Measurements from ENCODE around the gene PLXNA1.

The PLXNA1 gene

DNA sequence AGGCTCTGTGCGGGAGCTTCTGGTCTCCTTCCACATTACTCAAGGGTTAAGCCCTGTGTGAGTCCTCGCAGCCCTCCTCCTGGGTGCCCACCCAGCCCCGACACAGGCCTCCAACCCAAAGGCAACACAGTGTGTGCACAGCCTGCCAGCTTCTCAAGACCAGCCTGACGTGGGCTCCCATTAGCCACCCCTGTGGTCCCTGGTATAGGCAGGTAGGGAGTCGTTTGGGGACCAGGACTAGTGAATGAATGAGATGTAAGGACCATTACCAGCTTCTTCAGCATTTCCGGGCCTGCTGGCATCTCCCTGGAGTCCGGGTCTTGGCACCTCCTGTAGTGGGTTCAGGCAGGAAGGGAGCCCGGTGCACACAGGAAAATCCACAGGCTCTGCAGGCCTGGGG lies 20.2 kb upstream of the PLXNA1 start:
- no peak for TF ChIP-seq CTCF (IDR thresholded peaks at IDR 0.05; ENCODE audit: borderline replicate concordance, insufficient read depth, low read depth, low read length)
- no peak overlapping the region for H3K4me3 ChIP-seq (ENCODE audit: low read depth, low read length)

DNA sequence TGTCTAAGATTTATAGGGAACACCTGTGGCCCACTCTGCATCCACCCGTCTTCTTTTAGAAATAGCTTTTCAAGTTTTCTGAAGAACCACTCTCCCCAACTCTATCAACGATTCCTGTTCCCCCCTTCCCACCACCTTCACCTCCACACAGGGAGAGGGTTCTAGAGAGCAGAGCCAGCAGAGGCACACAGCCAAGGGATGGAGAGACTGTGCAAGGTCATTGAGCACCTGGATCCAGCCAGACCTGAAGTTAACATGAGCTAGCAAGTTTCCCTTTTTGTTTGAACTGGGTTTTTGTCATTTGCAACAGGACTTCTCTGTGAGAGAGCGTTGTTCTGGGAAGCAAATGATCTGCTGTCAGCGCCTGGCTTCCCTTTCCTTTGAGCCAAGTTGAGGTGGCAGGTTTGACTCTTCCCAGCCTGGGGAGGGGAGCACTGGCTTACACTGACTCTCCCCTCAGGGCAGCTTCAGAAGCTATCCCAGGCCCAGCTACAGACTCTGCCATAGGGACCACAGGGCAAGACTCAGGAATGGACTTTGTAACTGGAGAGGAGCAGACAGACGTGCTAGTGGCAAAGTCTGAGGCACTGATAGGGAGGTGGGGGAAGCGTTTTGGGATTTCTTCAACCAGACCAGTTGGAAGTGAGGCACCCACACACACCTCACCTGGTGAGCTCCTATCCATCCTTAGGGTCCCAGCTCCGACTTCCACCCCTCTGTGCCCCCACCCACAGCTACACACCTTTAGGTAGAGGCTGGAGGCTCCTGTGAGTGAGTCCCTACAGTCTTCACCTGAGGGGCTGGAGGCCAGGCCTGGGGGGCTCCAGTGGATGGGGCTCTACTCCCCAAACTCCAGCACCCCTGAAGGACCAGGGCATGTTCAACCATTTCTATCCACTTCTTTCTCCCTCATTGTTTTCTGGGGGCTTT lies 19.4 kb upstream of the PLXNA1 start:
- TF ChIP-seq CTCF (IDR thresholded peaks at IDR 0.05; ENCODE audit: borderline replicate concordance, insufficient read depth, low read depth, low read length) = no peak
- no peak overlapping the region for H3K4me3 ChIP-seq (ENCODE audit: low read depth, low read length)

DNA sequence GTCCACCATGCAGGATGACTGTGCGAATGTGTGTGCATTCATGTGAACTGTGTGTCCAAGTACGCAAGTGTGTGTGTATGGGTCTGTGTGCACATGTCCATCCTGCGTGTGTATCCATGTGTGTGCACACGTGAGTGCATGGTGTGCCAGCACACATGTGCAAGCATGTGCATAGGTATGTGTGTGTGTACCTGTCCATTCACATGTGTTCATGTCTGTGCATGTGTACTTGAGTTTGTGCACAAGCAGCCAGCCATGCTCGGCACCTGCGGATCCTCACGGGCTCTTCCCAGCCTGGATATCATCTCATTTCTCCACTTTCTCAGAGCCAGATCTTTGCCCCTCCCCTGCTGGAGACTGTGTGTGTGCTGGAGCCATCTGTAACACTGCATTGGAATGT lies 18.7 kb upstream of the PLXNA1 start:
- TF ChIP-seq CTCF (IDR thresholded peaks at IDR 0.05; ENCODE audit: borderline replicate concordance, insufficient read depth, low read depth, low read length) = no peak
- no peak overlapping the region for H3K4me3 ChIP-seq (ENCODE audit: low read depth, low read length)

- no peak overlapping the region for H3K4me3 ChIP-seq (ENCODE audit: low read depth, low read length)
- TF ChIP-seq CTCF (IDR thresholded peaks at IDR 0.05; ENCODE audit: borderline replicate concordance, insufficient read depth, low read depth, low read length) = no peak
Measured at GRCh38 chr3:126964950-126965349, 18.0 kb upstream of the PLXNA1 start.

- no peak for TF ChIP-seq CTCF (IDR thresholded peaks at IDR 0.05; ENCODE audit: borderline replicate concordance, insufficient read depth, low read depth, low read length)
Measured at GRCh38 chr3:126965526-126966080, 17.3 kb upstream of the PLXNA1 start.

GRCh38 chr3:126967386-126967785 lies 15.5 kb upstream of the PLXNA1 start:
- no peak overlapping the region for H3K4me3 ChIP-seq (ENCODE audit: low read depth, low read length)
- no peak for TF ChIP-seq CTCF (IDR thresholded peaks at IDR 0.05; ENCODE audit: borderline replicate concordance, insufficient read depth, low read depth, low read length)

More at GRCh38 chr3:126965526-126966080, 17.3 kb upstream of the PLXNA1 start:
- no peak overlapping the region for H3K4me3 ChIP-seq (ENCODE audit: low read depth, low read length)
